Retinal pigment epithelial cell (primary cell): ENCODE measurements around the gene IL34.

ENCODE experiments used
- DNase-seq: peaks from one replicate; pipeline ENCODE4 v3.0.0-alpha.2; 2010; ENCODE audit warnings: low read depth
- H3K4me3 ChIP-seq: 2 replicates; pipeline ENCODE4 v1.5.1; 2011; ENCODE audit warnings: mild to moderate bottlenecking, low read length, control low read depth, moderate library complexity
- TF ChIP-seq, protein P1 (sequence below): conservative IDR thresholded peaks from 2 replicates; pipeline ENCODE4 v1.5.1; 2011; ENCODE audit warnings: low read depth, low read length, control low read depth, inconsistent platforms

Gene IL34

DNA sequence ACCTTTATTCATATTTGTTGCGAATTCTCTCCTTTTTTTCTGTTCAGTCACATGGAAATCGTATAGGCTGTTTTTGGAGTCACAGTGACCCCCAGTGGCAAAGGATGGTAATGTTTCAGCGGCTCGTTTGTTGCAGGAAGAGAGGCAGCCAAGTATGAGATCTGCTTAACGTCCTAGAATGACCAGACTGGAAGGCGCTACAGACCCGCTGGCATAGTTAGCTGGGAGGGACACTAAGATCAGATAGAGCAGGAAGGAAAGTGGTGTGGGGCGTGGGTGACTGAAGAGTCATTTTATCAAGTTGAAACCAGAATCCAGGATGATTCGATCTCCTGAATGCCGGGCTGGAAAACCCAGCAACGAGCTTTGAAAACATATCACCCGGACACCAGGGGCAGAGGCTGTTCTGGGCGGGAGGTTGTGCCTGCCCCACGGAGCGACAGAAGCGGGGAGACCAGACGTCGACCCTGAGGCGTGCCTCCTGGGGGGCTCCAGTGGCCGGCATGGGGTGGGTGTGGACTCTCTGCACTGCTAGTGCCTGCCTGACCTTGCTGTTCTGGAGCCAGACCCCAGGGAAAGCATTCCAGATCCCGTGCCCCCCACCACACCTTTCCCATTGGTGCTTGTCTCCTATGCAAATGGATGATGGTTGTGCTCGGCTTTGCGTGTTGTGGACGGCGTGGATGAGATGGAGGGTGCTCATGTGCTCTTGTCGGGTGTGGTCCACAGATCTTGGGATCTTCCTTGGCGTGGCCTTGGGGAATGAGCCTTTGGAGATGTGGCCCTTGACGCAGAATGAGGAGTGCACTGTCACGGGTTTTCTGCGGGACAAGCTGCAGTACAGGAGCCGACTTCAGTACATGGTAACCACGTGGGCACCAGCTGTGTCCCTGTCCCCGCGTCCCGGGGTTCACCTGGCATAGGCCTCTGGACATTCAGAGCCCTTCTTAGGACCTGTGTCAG, 7.7 kb downstream of the IL34 start:
- peak overlapping the region; percentile 25 for H3K4me3 ChIP-seq
- TF ChIP-seq, protein P1, sequence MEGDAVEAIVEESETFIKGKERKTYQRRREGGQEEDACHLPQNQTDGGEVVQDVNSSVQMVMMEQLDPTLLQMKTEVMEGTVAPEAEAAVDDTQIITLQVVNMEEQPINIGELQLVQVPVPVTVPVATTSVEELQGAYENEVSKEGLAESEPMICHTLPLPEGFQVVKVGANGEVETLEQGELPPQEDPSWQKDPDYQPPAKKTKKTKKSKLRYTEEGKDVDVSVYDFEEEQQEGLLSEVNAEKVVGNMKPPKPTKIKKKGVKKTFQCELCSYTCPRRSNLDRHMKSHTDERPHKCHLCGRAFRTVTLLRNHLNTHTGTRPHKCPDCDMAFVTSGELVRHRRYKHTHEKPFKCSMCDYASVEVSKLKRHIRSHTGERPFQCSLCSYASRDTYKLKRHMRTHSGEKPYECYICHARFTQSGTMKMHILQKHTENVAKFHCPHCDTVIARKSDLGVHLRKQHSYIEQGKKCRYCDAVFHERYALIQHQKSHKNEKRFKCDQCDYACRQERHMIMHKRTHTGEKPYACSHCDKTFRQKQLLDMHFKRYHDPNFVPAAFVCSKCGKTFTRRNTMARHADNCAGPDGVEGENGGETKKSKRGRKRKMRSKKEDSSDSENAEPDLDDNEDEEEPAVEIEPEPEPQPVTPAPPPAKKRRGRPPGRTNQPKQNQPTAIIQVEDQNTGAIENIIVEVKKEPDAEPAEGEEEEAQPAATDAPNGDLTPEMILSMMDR, result peak; percentile 86
- peak; percentile 36 for DNase-seq

DNA sequence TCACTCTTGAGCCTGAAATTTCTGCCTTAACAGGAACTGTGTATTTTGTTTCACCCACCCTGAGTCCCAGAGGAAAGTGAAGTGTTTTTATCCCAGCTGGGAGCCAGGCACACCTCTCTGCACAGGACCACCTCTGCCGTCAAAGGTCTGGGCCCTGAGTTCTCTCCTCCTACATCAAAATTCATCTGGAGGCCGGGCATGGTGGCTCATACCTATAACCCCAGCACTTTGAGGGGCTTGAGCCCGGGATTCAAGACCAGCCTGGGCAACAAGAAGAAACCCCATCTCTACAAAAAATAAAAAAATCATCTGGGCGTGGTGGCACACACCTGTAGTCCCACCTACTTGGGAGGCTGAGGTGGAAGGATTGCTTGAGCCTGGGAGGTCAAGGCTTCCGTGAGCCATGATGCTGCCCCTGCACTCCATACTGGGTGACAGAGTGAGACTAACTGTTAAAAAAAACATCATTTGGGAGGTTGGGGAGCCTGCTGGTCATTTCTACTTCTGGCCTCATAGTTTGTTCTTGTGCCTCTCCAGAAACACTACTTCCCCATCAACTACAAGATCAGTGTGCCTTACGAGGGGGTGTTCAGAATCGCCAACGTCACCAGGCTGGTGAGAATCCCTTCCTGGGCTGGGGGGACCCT, 9.8 kb downstream of the IL34 start:
- DNase-seq, result no peak
- H3K4me3 ChIP-seq, result no peak overlapping the region
- TF ChIP-seq, protein P1, result no peak

DNA sequence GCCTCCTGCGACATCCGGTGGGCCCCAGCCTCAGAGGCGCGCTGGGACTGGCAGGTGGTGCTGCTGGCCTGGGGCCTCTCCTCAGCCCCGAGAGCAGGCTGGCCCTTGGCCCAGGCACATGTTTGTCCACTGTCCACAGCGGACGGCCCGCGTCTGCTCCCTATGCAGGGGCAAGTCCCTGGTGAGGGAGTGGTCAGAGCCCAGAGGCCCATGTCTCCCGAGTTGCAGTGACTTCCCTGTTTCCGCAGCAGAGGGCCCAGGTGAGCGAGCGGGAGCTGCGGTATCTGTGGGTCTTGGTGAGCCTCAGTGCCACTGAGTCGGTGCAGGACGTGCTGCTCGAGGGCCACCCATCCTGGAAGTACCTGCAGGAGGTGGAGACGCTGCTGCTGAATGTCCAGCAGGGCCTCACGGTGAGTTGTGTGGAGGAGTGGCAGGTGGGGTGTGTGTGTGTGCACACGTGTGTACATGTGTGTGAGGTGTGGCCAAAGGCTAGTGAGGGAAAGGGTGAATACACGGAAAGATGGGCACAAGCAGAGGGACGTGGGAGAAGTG, 10.4 kb downstream of the IL34 start:
- DNase-seq, result no peak
- TF ChIP-seq, protein P1, result no peak
- H3K4me3 ChIP-seq, result no peak overlapping the region

DNA sequence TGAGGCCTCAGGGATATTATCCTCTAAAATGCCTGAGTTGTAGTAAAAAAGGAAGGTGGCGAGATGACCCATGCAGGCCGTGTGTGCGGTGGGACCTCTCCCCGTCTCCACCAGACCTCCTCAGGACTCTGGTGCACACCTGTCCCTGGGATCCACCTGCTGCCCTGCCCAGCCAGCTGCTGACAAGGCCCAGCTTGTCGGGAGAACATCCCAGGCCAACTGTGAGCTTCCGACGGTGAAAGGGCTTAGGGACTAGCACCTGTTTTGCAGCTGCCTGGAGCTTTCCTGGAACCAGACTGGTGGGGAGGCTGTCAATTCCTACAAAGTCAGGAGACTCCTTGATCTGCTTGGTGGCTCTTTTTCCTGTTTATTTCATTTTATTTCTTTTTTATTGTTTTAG, 11.6 kb downstream of the IL34 start:
- no peak overlapping the region for H3K4me3 ChIP-seq
- TF ChIP-seq, protein P1, result no peak
- DNase-seq, result no peak

DNA sequence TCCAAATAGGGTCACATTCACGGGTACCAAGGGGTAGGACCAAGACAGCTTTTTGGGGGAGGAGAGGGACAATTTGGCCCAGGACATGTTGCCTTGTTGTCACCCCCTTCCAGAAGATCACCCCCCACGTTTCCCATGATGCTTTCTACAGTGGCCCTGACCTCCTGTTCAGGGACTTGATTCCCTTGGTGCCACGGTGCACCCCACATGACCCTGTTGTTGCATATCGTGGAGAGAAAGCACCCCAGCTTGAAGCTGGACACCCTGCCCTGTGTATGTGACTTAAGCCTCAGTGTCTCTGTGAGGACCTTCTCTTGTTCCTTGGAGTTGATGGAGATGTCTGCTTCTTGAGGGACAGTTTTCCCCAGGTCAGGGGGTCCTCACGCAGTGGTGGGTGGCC, 12.6 kb downstream of the IL34 start:
- no peak overlapping the region for H3K4me3 ChIP-seq
- no peak for DNase-seq
- TF ChIP-seq, protein P1, result no peak

DNA sequence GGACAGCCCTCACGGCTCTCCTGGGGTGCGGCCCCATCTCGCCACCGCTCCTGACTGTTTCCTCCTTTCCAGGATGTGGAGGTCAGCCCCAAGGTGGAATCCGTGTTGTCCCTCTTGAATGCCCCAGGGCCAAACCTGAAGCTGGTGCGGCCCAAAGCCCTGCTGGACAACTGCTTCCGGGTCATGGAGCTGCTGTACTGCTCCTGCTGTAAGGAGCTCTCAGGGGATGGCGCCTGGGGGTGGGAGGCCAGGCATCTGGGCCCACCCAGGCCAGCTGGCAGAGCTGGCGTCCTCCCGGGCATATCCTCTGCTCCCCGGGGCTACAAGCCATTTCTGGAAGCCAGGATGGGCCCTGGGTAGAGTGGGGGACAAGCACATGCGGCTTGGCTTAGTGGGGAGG, 13.2 kb downstream of the IL34 start:
- TF ChIP-seq, protein P1, result no peak
- no peak overlapping the region for H3K4me3 ChIP-seq

More for the DNA sequence above, 13.2 kb downstream of the IL34 start:
- DNase-seq, result no peak
